ENCODE data around the gene SSTR5. TPM values are rescaled to one million over a fixed set of nuclear protein-coding genes. Genes with fewer than 3 reads are reported as not detected.
A peak's percentile ranks its signal among the peaks of the same experiment; 100 is the strongest.

Gene SSTR5
- total and polyA plus RNA-seq, 5 experiments from 2014 or later: not detected

- DNase-seq: no peak
- no peaks in the 10 kb centered on the region for H3K9me3 Mint-ChIP-seq
- H3K36me3 Mint-ChIP-seq: no peaks in the 10 kb centered on the region
- no peaks in the 10 kb centered on the region for H3K4me1 Mint-ChIP-seq
- no peak for ATAC-seq
- H3K27me3 Mint-ChIP-seq: peaks cover 0 to 25% (median 8%) of the 10 kb centered on the region in 5 donors
- H3K4me3 Mint-ChIP-seq: no peak overlapping the region
- POLR2A ChIA-PET: interaction anchor here (1.2 kb wide), 2 partner anchors 21 to 120 kb away, joined by 3 read pairs; partner anchors contain the start of gene SOX8
- no peak overlapping the region for H3K27ac Mint-ChIP-seq
These were observed 28.6 kb downstream of the SSTR5 start for GRCh38 chr16:1101133-1101532.

GRCh38 chr16:1101573-1102332 lies 29.2 kb downstream of the SSTR5 start:
- H3K4me3 Mint-ChIP-seq: no peak overlapping the region
- H3K9me3 Mint-ChIP-seq: no peaks in the 10 kb centered on the region
- DNase-seq (no peak), ATAC-seq (no peak)
- no peaks in the 10 kb centered on the region for H3K4me1 Mint-ChIP-seq
- no peaks in the 10 kb centered on the region for H3K36me3 Mint-ChIP-seq
- H3K27me3 Mint-ChIP-seq: peaks cover 0 to 25% (median 8%) of the 10 kb centered on the region in 5 donors
- H3K27ac Mint-ChIP-seq: no peak overlapping the region
- POLR2A ChIA-PET: interaction anchor here (1.2 kb wide), 1 partner anchor 120 kb away, joined by 3 read pairs; the partner anchor contains the start of gene SOX8

DNA sequence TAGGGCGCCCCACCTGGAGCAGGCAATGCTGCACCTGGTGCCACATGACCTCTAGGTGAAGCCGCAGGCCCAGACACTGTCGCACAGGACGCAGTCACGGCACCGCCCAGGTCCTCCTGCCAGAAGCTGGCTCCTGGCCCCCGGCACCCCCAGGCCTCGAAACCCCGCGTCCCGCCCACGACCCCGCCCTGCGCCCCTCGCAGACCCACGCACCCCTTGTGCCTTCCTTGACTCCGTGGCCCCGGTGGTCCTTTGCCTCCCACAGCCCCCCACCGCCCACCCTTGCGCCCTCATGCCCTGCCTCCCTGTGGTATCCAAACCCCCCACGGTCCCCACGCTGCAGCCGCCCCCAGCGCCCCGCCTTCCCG lies 29.8 kb downstream of the SSTR5 start:
- Mint-ChIP-seq H3K4me1 (no peaks in the 10 kb centered on the region), H3K27ac (no peak overlapping the region), H3K27me3 (peaks cover 0 to 25% (median 8%) of the 10 kb centered on the region in 5 donors), H3K4me3 (no peak overlapping the region), H3K36me3 (no peaks in the 10 kb centered on the region), H3K9me3 (no peaks in the 10 kb centered on the region)
- ATAC-seq: no peak
- POLR2A ChIA-PET: no interaction called here
- DNase-seq: no peak

GRCh38 chr16:1102921-1103635 lies 30.5 kb downstream of the SSTR5 start:
- peaks cover 0 to 25% (median 8%) of the 10 kb centered on the region in 5 donors for H3K27me3 Mint-ChIP-seq
- no peak overlapping the region for H3K4me3 Mint-ChIP-seq
- H3K9me3 Mint-ChIP-seq: no peaks in the 10 kb centered on the region
- no peaks in the 10 kb centered on the region for H3K4me1 Mint-ChIP-seq
- ATAC-seq (peak; percentile 82 to 93), DNase-seq (peak; percentile 55 to 77 (median 67))
- H3K36me3 Mint-ChIP-seq: no peaks in the 10 kb centered on the region
- no peak overlapping the region for H3K27ac Mint-ChIP-seq
- POLR2A ChIA-PET: interaction anchor here (0.8 kb wide), 1 partner anchor 291 kb away, joined by 5 read pairs; no protein-coding TSS in a partner anchor

DNA sequence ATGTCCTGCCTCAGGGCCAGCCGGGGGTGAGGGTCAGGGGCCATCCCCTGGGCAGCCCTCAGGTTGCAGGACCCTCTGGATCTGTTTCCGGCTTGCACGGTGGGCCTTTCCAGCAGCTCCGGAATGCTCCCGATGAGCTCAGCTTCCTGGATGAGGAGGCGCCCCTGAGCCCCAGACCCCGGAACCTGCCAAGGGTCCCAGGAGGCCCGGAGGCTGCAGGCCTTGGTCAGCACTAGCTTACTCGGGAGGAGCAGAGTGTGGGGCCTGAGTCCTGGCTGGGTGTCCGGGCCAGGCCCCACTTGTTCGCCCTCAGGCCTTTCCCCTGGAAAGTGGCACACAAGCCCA lies 31.1 kb downstream of the SSTR5 start:
- Mint-ChIP-seq H3K27me3 (peaks cover 0 to 30% (median 8%) of the 10 kb centered on the region in 5 donors), H3K9me3 (no peaks in the 10 kb centered on the region), H3K4me3 (no peak overlapping the region), H3K36me3 (no peaks in the 10 kb centered on the region), H3K27ac (no peak overlapping the region), H3K4me1 (no peaks in the 10 kb centered on the region)
- DNase-seq: no peak
- no peak for ATAC-seq
- POLR2A ChIA-PET: interaction anchor here (0.8 kb wide), 1 partner anchor 292 kb away, joined by 5 read pairs; no protein-coding TSS in a partner anchor

DNA sequence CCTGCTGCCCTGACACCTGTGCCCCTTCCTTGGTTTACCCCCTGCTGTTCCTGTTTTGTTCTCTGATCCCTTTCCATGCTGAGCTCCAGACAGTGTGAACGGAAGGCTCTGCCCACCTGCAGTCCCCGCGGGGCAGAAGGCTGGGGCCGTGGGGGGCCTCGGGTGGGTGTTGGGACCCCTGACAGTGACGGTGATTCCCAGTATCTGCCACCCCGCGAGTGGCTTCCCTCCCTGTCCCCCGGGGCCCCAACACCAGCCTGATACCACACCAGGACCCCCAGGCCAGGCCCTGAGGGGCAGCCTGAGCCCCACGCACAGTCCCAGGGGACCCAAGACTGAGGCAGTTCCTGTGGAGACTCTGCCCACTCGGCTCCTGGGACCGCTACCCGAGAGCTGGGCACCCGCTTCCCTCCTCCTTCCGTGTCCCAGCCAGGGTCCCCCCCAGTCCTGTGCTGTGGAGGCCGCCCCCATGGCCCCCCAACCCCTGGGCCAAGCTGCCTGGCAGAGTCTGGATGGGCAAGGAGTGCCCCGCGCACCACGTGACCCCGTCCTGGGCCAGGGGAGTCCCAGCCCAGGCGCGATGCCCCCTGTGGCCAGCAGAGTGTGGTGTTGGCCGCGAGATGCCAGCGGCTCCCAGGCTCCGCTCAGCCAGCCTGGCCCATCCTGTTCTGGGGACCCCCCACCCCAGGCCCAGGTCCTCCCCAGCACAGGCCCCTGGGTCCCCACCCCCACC lies 33.5 kb downstream of the SSTR5 start:
- Mint-ChIP-seq H3K9me3 (no peaks in the 10 kb centered on the region), H3K4me3 (no peak overlapping the region), H3K27ac (peak overlapping the region in 1 of 10 donors; percentile 80), H3K36me3 (no peaks in the 10 kb centered on the region), H3K4me1 (no peaks in the 10 kb centered on the region), H3K27me3 (peaks cover 0 to 28% (median 12%) of the 10 kb centered on the region in 5 donors)
- POLR2A ChIA-PET: no interaction called here
- peak; percentile 63 to 70 for ATAC-seq
- DNase-seq: peak in 9 of 10 donors; percentile 17 to 47 (median 42)

DNA sequence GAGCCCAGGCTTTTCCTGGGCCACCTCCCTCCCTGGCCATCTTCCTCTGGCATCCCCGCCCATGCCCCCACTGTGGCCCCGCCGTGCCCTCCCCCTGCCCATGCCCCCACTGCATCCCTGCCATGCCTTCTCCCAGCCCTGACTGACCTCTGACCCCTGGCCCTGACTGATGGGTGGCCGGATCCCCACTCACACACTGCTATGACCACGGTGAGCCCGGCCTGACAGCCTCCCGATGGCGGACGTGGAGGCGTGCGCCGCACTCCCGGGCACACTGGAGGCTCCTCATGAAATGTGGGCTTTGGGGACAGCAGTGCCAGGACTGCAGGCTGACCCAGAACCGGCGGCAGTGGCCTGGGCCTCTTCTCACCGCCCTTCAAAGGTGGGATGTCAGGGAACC lies 34.1 kb downstream of the SSTR5 start:
- POLR2A ChIA-PET: no interaction called here
- H3K27ac Mint-ChIP-seq: no peak overlapping the region
- H3K27me3 Mint-ChIP-seq: peaks cover 0 to 30% (median 12%) of the 10 kb centered on the region in 5 donors
- H3K9me3 Mint-ChIP-seq: no peaks in the 10 kb centered on the region
- no peak for ATAC-seq
- no peaks in the 10 kb centered on the region for H3K36me3 Mint-ChIP-seq
- no peaks in the 10 kb centered on the region for H3K4me1 Mint-ChIP-seq
- no peak overlapping the region for H3K4me3 Mint-ChIP-seq
- no peak for DNase-seq

DNA sequence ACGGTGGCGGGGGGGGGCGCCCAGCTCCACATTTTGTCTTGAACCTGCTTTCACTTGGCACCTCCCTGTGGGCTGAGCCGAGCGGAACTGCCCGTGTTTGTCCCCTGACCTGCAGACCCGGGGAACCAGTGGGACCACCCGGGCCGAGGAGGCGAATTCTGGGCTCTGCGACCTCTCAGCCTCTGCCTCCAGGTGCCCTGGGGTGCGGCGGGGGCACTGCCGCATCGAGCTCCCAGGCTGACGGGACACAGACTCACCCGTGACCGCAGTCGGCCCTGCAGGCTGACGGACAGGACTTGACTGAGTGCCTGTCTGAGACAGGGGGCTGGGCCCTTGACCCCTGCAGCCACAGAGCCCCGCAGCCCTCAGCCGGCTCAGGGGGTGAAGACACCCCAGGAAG lies 34.6 kb downstream of the SSTR5 start:
- ATAC-seq: no peak
- DNase-seq: no peak
- Mint-ChIP-seq H3K4me3 (no peak overlapping the region), H3K36me3 (no peaks in the 10 kb centered on the region), H3K9me3 (no peaks in the 10 kb centered on the region), H3K27ac (no peak overlapping the region), H3K4me1 (no peaks in the 10 kb centered on the region), H3K27me3 (peaks cover 0 to 31% (median 12%) of the 10 kb centered on the region in 5 donors)
- POLR2A ChIA-PET: no interaction called here

GRCh38 chr16:1107731-1108130 lies 35.2 kb downstream of the SSTR5 start:
- Mint-ChIP-seq H3K27me3 (peaks cover 0 to 31% (median 12%) of the 10 kb centered on the region in 5 donors), H3K4me1 (no peaks in the 10 kb centered on the region), H3K9me3 (no peaks in the 10 kb centered on the region), H3K36me3 (no peaks in the 10 kb centered on the region), H3K27ac (no peak overlapping the region), H3K4me3 (no peak overlapping the region)
- ATAC-seq (no peak), DNase-seq (no peak)
- POLR2A ChIA-PET: no interaction called here

GRCh38 chr16:1108299-1109252 lies 36.0 kb downstream of the SSTR5 start:
- ATAC-seq (no peak), DNase-seq (no peak)
- Mint-ChIP-seq H3K27me3 (peaks cover 0 to 31% (median 12%) of the 10 kb centered on the region in 5 donors), H3K4me3 (no peak overlapping the region), H3K9me3 (no peaks in the 10 kb centered on the region), H3K27ac (no peak overlapping the region), H3K4me1 (no peaks in the 10 kb centered on the region), H3K36me3 (no peaks in the 10 kb centered on the region)
- POLR2A ChIA-PET: interaction anchor here (0.6 kb wide), 1 partner anchor 1425 kb away, joined by 3 read pairs; no protein-coding TSS in a partner anchor

DNA sequence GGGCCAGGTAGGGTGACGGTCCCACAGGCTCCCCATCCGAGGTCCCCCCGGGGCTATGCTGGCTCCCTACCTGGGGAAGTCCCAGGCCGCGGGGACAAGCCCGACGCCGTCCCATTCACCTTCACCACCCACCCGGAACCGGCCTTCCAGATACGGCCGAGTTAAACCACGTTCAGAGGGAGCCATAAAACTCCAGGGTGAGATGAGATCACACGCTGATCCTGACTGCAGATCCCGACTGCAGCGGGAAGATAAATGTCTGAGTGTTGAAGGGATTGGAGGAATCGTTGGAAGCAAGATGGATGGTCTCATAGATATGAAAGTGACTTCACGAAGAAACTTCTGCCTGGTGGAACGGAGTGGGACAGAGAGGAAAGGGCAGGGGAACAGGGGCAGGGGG lies 37.1 kb downstream of the SSTR5 start:
- Mint-ChIP-seq H3K9me3 (no peaks in the 10 kb centered on the region), H3K27me3 (peaks cover 0 to 25% (median 7%) of the 10 kb centered on the region in 5 donors), H3K4me3 (no peak overlapping the region), H3K36me3 (no peaks in the 10 kb centered on the region), H3K27ac (peak overlapping the region in 1 of 10 donors; percentile 16), H3K4me1 (no peaks in the 10 kb centered on the region)
- ATAC-seq: no peak
- DNase-seq: no peak
- POLR2A ChIA-PET: no interaction called here

Measured in naive thymus-derived CD8-positive, alpha-beta T cell (primary cell).